K562 (cell line): ENCODE data around the gene VPS37D. TPM values are rescaled to one million over a fixed set of nuclear protein-coding genes. Genes with fewer than 3 reads are reported as not detected.

Source experiments
- ATF1 ChIP-seq, 2 experiments: fragments of 450-650 bp in 1 of 2; IDR thresholded peaks; 2 replicates each; pipeline ENCODE4 v1.6.1; 2016; ENCODE audit warnings: missing compliant biosample characterization in 1 of 2, missing genetic modification characterization in 1 of 2
- CEBPB ChIP-seq: fragments of 450-650 bp; IDR thresholded peaks from 2 replicates; pipeline ENCODE4 v1.6.1; 2016; ENCODE audit warnings: missing genetic modification characterization, missing compliant biosample characterization
- CREB3L1 ChIP-seq: fragments of 450-650 bp; IDR thresholded peaks from 2 replicates; pipeline ENCODE4 v1.6.1; 2014; ENCODE audit warnings: low read depth, mild to moderate bottlenecking, moderate library complexity, borderline replicate concordance
- CTBP1 ChIP-seq: fragments of 450-650 bp; IDR thresholded peaks from 2 replicates; pipeline ENCODE4 v1.6.1; 2016; ENCODE audit warnings: borderline replicate concordance
- EWSR1 ChIP-seq: fragments of 450-650 bp; IDR thresholded peaks from 2 replicates; pipeline ENCODE4 v1.6.1; 2018; ENCODE audit warnings: borderline replicate concordance, mild to moderate bottlenecking, low read depth, moderate library complexity; ENCODE audit not compliant: partially characterized antibody
- FOXP1 ChIP-seq: sonication (generic); formaldehyde crosslinking; IDR thresholded peaks from 2 replicates; pipeline ENCODE4 v1.8.0; 2022; ENCODE audit warnings: mild to moderate bottlenecking, missing genetic modification reagents
- HDAC2 ChIP-seq: fragments of 450-650 bp; IDR thresholded peaks from 2 replicates; pipeline ENCODE4 v1.6.1; 2016; ENCODE audit warnings: mild to moderate bottlenecking
- KLF16 ChIP-seq: IDR thresholded peaks from 2 replicates; pipeline ENCODE4 v1.6.1; 2016; ENCODE audit warnings: antibody characterized with exemption
- MLLT1 ChIP-seq, 2 experiments: fragments of 450-650 bp; IDR thresholded peaks; 2 replicates each; pipeline ENCODE4 v1.6.1; 2016
- PHTF2 ChIP-seq: fragments of 250-450 bp; sonication (Bioruptor Pico); IDR thresholded peaks from 2 replicates; pipeline ENCODE4 v1.5.0; 2021; ENCODE audit warnings: mild to moderate bottlenecking
- POLR2G ChIP-seq: fragments of 200-400 bp; formaldehyde crosslinking; IDR thresholded peaks from 2 replicates; pipeline ENCODE4 v1.6.1; 2017; ENCODE audit warnings: low read depth, mild to moderate bottlenecking, antibody characterized with exemption, low read length, moderate library complexity
- PURB ChIP-seq: sonication (generic); formaldehyde crosslinking; IDR thresholded peaks from 2 replicates; pipeline ENCODE4 v1.9.0; 2021; ENCODE audit warnings: low read depth, mild to moderate bottlenecking, missing genetic modification reagents
- RB1 ChIP-seq: fragments of 450-650 bp; IDR thresholded peaks from 2 replicates; pipeline ENCODE4 v1.6.1; 2017; ENCODE audit warnings: low read depth, mild to moderate bottlenecking
- SLC30A9 ChIP-seq: fragments of 250-450 bp; sonication (Bioruptor Pico); IDR thresholded peaks from 2 replicates; pipeline ENCODE4 v1.8.0; 2022; ENCODE audit warnings: mild to moderate bottlenecking, moderate library complexity
- SMARCA5 ChIP-seq: fragments of 450-650 bp; IDR thresholded peaks from 2 replicates; pipeline ENCODE4 v1.6.1; 2016
- SMARCE1 ChIP-seq: fragments of 450-650 bp; IDR thresholded peaks from 2 replicates; pipeline ENCODE4 v1.7.1; 2016; ENCODE audit warnings: mild to moderate bottlenecking
- STAT5A ChIP-seq: IDR thresholded peaks from 2 replicates; pipeline ENCODE4 v1.6.1; 2012; ENCODE audit warnings: low read length, inconsistent platforms, borderline replicate concordance
- SUPT5H ChIP-seq: fragments of 450-650 bp; IDR thresholded peaks from 2 replicates; pipeline ENCODE4 v1.6.1; 2016
- THRB ChIP-seq: fragments of 450-650 bp; formaldehyde crosslinking; conservative IDR thresholded peaks from 2 replicates; pipeline ENCODE4 v1.4.0; 2022; ENCODE audit warnings: mild to moderate bottlenecking, missing genetic modification characterization
- YY1 ChIP-seq, 3 experiments: IDR thresholded peaks; 2 replicates each; pipeline ENCODE4 v1.6.1; 2011; ENCODE audit warnings: low read length in 2 of 3, mild to moderate bottlenecking in 2 of 3, moderate library complexity in 2 of 3, borderline replicate concordance in 1 of 3, control low read depth in 1 of 3, low read depth in 1 of 3; ENCODE audit not compliant: insufficient read depth in 3 of 3, insufficient replicate concordance in 2 of 3, control insufficient read depth in 1 of 3, insufficient read length in 1 of 3; ENCODE audit errors: extremely low read depth in 1 of 3
- ZNF212 ChIP-seq: fragments of 450-650 bp; formaldehyde crosslinking; IDR thresholded peaks from 2 replicates; pipeline ENCODE4 v1.4.0; 2020; ENCODE audit warnings: mild to moderate bottlenecking
- ZNF280A ChIP-seq: fragments of 450-650 bp; IDR thresholded peaks from 2 replicates; pipeline ENCODE4 v1.6.1; 2018; ENCODE audit warnings: mild to moderate bottlenecking, low read depth; ENCODE audit not compliant: partially characterized antibody
- ZNF644 ChIP-seq: fragments of 200-800 bp; sonication (Bioruptor generic); IDR thresholded peaks from 2 replicates; pipeline ENCODE4 v1.6.1; 2016; ENCODE audit warnings: low read depth, missing genetic modification characterization, missing compliant biosample characterization
- polyA plus RNA-seq, 8 experiments: library from polyadenylated mRNA; depleted of rRNA in 4 of 8; stranded (reverse) in 5 of 8; unstranded in 3 of 8; fragments of >200 nt; fragmentation: Nextera tagmentation in 2 of 8; fragmentation: Illumina TruSeq in 1 of 8; extraction: Ambion mirVana in 2 of 8; extraction: Trizol in 1 of 8; gene quantifications; 2 replicates each; pipeline versions ENCODE4 v1.2.1 to v1.2.3, GENCODE V29; 2011 to 2014; ENCODE audit warnings: inconsistent platforms in 1 of 8, missing spikeins in 1 of 8
- total RNA-seq, 7 experiments: library from RNA; depleted of rRNA in 6 of 7; stranded (reverse); fragments of >200 nt in 6 of 7; fragmentation: Illumina TruSeq in 2 of 7; extraction: Trizol in 2 of 7; gene quantifications; 2 replicates each; pipeline versions ENCODE4 v1.2.1 to v1.2.3, GENCODE V29; 2011 to 2021; ENCODE audit warnings: low replicate concordance in 1 of 7

The VPS37D gene
- total and polyA plus RNA-seq, 9 of the 15 experiments (the other 6 are each of a cell fraction or from before 2014, with no cell fraction given): 0.25 to 2.3 (median 1.0) TPM; not detected in 3

GRCh38 chr7:73701357-73701995 is 33.8 kb downstream of the VPS37D start (continued):
- TF ChIP-seq CTBP1 (peak; percentile 59; the same call in 1 of the 2 replicates), HDAC2 (peak; percentile 84), SLC30A9 (no peak), SMARCA5 (peak; percentile 82), STAT5A (0 out of 2 replicates have a peak, but pooled peaks have one; percentile 9), CREB3L1 (peak; percentile 93), ZNF644 (tag) (no peak), RB1 (peak; percentile 68), THRB (CRISPR knock-in tag) (no peak), ATF1 (CRISPR knock-in tag; IDR thresholded peaks at IDR 0.05) (no peak), ATF1 (tag; IDR thresholded peaks at IDR 0.05) (peak; percentile 76), PURB (CRISPR knock-in tag) (no peak), CEBPB (no peak), ZNF280A (no peak), ZNF212 (CRISPR knock-in tag) (no peak), FOXP1 (CRISPR knock-in tag) (no peak), PHTF2 (CRISPR knock-in tag) (no peak), SUPT5H (peak; percentile 11; the same call in 1 of the 2 replicates), KLF16 (0 out of 2 replicates have a peak, but pooled peaks have one; percentile 18), POLR2G (no peak), YY1 (IDR thresholded peaks at IDR 0.05; ENCODE audit: borderline replicate concordance in 1 of 3, control insufficient read depth in 1 of 3, extremely low read depth in 1 of 3, insufficient read depth in 3 of 3, insufficient read length in 1 of 3, insufficient replicate concordance in 2 of 3, low read depth in 1 of 3, low read length in 2 of 3) (peak in 2 of 3 experiments; percentile 37 to 66), SMARCE1 (0 out of 2 replicates have a peak, but pooled peaks have one; percentile 28), MLLT1 (IDR thresholded peaks at IDR 0.05) (no peak), EWSR1 (no peak)
